Measurements from ENCODE around the gene ZNF723.
"Not testable (repeated sequence)": the region's sequence is repeated elsewhere in the genome, so short reads cannot be mapped to it uniquely, and the experiment has no call there.

The ZNF723 gene

GRCh38 chr19:22814124-22814523 is 18.0 kb upstream of the ZNF723 start:
- no peak overlapping the region for H3K4me3 ChIP-seq (ENCODE audit: low read depth, low read length)
- DNase-seq (ENCODE audit: low read depth, low spot score), result no peak
- no peak for TF ChIP-seq CTCF (IDR thresholded peaks at IDR 0.05; ENCODE audit: insufficient read depth, low read length, missing control alignments)
- ChIA-PET POLR2A (no interaction called here), CTCF (no interaction called here)

- ChIA-PET CTCF (no interaction called here), POLR2A (interaction anchor here (0.7 kb wide), 1 partner anchor 535 kb away, joined by 3 read pairs; no protein-coding TSS in a partner anchor)
- no peak for DNase-seq (ENCODE audit: low read depth, low spot score)
- no peak for TF ChIP-seq CTCF (IDR thresholded peaks at IDR 0.05; ENCODE audit: insufficient read depth, low read length, missing control alignments)
- no peak overlapping the region for H3K4me3 ChIP-seq (ENCODE audit: low read depth, low read length)
These were observed 880 bp upstream of the ZNF723 start for GRCh38 chr19:22831211-22831610.

- CTCF ChIA-PET; DNase-seq (ENCODE audit: low read depth, low spot score); H3K4me3 ChIP-seq (ENCODE audit: low read depth, low read length); POLR2A ChIA-PET: not testable (repeated sequence)
These were observed 25.7 kb downstream of the ZNF723 start for GRCh38 chr19:22857713-22858320.

- no peak for TF ChIP-seq CTCF (IDR thresholded peaks at IDR 0.05; ENCODE audit: insufficient read depth, low read length, missing control alignments)
- no peak overlapping the region for H3K4me3 ChIP-seq (ENCODE audit: low read depth, low read length)
- ChIA-PET CTCF (no interaction called here), POLR2A (no interaction called here)
- DNase-seq (ENCODE audit: low read depth, low spot score), result no peak
These were observed 50.7 kb downstream of the ZNF723 start for GRCh38 chr19:22882797-22883196.

- POLR2A ChIA-PET, result no interaction called here
- TF ChIP-seq CTCF (IDR thresholded peaks at IDR 0.05; ENCODE audit: insufficient read depth, low read length, missing control alignments), result no peak
- CTCF ChIA-PET, result no interaction called here
- H3K4me3 ChIP-seq (ENCODE audit: low read depth, low read length), result no peak overlapping the region
- no peak for DNase-seq (ENCODE audit: low read depth, low spot score)
These were observed 61.8 kb downstream of the ZNF723 start for GRCh38 chr19:22893855-22894270.

- ChIA-PET POLR2A (no interaction called here), CTCF (no interaction called here)
- no peak overlapping the region for H3K4me3 ChIP-seq (ENCODE audit: low read depth, low read length)
- no peak for TF ChIP-seq CTCF (IDR thresholded peaks at IDR 0.05; ENCODE audit: insufficient read depth, low read length, missing control alignments)
- DNase-seq (ENCODE audit: low read depth, low spot score), result no peak
These were observed 69.5 kb downstream of the ZNF723 start for GRCh38 chr19:22901431-22902130.

All from AG04449 (cell line).